GM19328 (cell line): Measurements from ENCODE around the gene AUNIP.
"Not testable (repeated sequence)": the region's sequence is repeated elsewhere in the genome, so short reads cannot be mapped to it uniquely, and the experiment has no call there.

Experiments used
- ATAC-seq: cut with Tn5 transposase; IDR thresholded peaks from one replicate; pipeline ENCODE4 v1.9.1; 2021; ENCODE audit warnings: mild to moderate bottlenecking, moderate library complexity; ENCODE audit not compliant: unreplicated experiment

The AUNIP gene

GRCh38 chr1:25867210-25867991, 8.1 kb upstream of the AUNIP start:
- no peak for ATAC-seq

GRCh38 chr1:25866288-25866687, 7.0 kb upstream of the AUNIP start:
- ATAC-seq = no peak

GRCh38 chr1:25864434-25864833, 5.2 kb upstream of the AUNIP start:
- no peak for ATAC-seq

GRCh38 chr1:25863486-25864262, 4.4 kb upstream of the AUNIP start:
- no peak for ATAC-seq

- ATAC-seq = no peak
Measured at GRCh38 chr1:25862785-25863485, 3.7 kb upstream of the AUNIP start.

- ATAC-seq = no peak
Measured at GRCh38 chr1:25861316-25862286, 2.3 kb upstream of the AUNIP start.

GRCh38 chr1:25858494-25858893, 763 bp downstream of the AUNIP start:
- ATAC-seq = no peak

- ATAC-seq = no peak
Measured at GRCh38 chr1:25856856-25857255, 2.4 kb downstream of the AUNIP start.

GRCh38 chr1:25854554-25854953, 4.7 kb downstream of the AUNIP start:
- ATAC-seq = no peak

- ATAC-seq = no peak
Measured at GRCh38 chr1:25848531-25848930, 10.7 kb downstream of the AUNIP start.

GRCh38 chr1:25847929-25848328, 11.3 kb downstream of the AUNIP start:
- no peak for ATAC-seq

GRCh38 chr1:25845664-25846063, 13.6 kb downstream of the AUNIP start:
- no peak for ATAC-seq

GRCh38 chr1:25844536-25845337, 14.5 kb downstream of the AUNIP start:
- ATAC-seq = no peak

GRCh38 chr1:25843483-25843882, 15.8 kb downstream of the AUNIP start:
- no peak for ATAC-seq

- not testable (repeated sequence) for ATAC-seq
Measured at GRCh38 chr1:25839808-25840207, 19.4 kb downstream of the AUNIP start.

- no peak for ATAC-seq
Measured at GRCh38 chr1:25837262-25837875, 21.9 kb downstream of the AUNIP start.

- no peak for ATAC-seq
Measured at GRCh38 chr1:25836695-25837094, 22.6 kb downstream of the AUNIP start.

- ATAC-seq = no peak
Measured at GRCh38 chr1:25834894-25835293, 24.4 kb downstream of the AUNIP start.

GRCh38 chr1:25833158-25833557, 26.1 kb downstream of the AUNIP start:
- no peak for ATAC-seq
